ENCODE data around the gene LIMA1. TPM values are rescaled to one million over a fixed set of nuclear protein-coding genes. Genes with fewer than 3 reads are reported as not detected.

LIMA1 gene
- total RNA-seq, 1 experiment from 2014 or later = 39.5 TPM

Small RNAs within 50 kb of the gene (small RNA-seq; reads per million reads assigned to genes)
- gene MIR1293 = not detected
- not detected for gene RNU6-1093P

Other genes with a start within 250 kb of the LIMA1 start
- gene ASIC1, start 225.9 kb downstream of the LIMA1 start, total RNA-seq (2014; rRNA removed; shearing (Covaris generic); ENCODE audit: low replicate concordance) = 17.9 and 26.7 TPM in 2 replicates
- 124 and 168 TPM in 2 replicates for gene SMARCD1, start 198.2 kb downstream of the LIMA1 start, total RNA-seq (2014; rRNA removed; shearing (Covaris generic); ENCODE audit: low replicate concordance)
- gene GPD1, start 179.5 kb downstream of the LIMA1 start, total RNA-seq (2014; rRNA removed; shearing (Covaris generic); ENCODE audit: low replicate concordance) = 1.0 and 1.1 TPM in 2 replicates
- gene COX14, start 171.3 kb downstream of the LIMA1 start, total RNA-seq (2014; rRNA removed; shearing (Covaris generic); ENCODE audit: low replicate concordance) = 59.9 and 99.8 TPM in 2 replicates
- gene CERS5, start 116.2 kb downstream of the LIMA1 start, total RNA-seq (2014; rRNA removed; shearing (Covaris generic); ENCODE audit: low replicate concordance) = 47.7 and 65.9 TPM in 2 replicates
- not detected in 2 replicates for gene FAM186A, start 113.1 kb upstream of the LIMA1 start, total RNA-seq (2014; rRNA removed; shearing (Covaris generic); ENCODE audit: low replicate concordance)
- 29.8 and 40.3 TPM in 2 replicates for gene LARP4, start 117.4 kb upstream of the LIMA1 start, total RNA-seq (2014; rRNA removed; shearing (Covaris generic); ENCODE audit: low replicate concordance)
- gene DIP2B, start 221.5 kb upstream of the LIMA1 start, total RNA-seq (2014; rRNA removed; shearing (Covaris generic); ENCODE audit: low replicate concordance) = 31.2 and 37.5 TPM in 2 replicates